Dedifferentiated amniotic fluid mesenchymal stem cell (primary cell): ENCODE measurements around the gene DSCAML1.

Experiments used
- DNase-seq: peaks from one replicate; pipeline ENCODE4 v3.0.0-alpha.2; 2016; ENCODE audit errors: extremely low spot score

DSCAML1 gene

DNA sequence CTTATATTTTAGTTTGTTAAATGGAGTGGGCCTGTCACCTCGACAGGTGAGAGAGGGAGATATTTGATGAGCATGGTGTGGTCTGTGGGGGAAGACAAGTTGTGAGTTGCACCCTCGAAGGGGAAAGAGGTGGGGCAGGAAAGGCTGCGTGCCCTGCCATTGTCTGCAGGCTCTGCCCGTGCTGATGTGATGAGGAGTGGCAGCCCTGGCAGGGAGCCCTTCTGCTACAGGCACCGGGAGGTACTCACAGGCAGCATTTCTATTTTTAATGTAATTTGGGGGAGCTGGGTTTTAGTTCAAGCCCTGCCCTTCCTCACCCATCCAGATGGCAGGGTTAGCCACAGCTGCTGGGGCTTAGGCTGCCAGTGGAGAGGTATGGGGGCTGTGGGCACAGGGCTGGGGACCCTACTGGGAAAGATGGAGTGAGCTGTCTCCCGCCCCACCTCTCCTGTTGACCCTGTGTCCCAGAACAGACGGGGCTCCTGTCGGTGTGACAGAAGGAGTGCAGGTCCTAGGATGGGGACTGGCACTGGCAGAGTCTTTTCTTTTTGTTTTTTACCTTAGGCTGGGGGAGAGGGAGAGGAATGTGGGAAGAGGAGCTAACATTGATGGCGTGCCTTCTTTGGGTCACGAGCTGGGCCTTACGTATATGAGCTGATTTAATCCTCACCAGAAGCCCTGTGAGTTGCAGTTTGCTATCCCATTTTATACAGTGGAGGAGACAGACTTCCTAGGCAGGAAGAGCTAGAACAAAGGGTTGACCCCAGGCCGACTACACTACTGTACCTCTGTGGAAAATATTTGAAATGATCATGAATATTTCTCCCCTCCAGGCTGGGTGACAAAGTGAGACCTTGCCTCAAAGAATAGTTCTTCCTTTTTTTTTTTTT is 417.8 kb downstream of the DSCAML1 start:
- no peak for DNase-seq
